ENCODE data around the gene ASB6. TPM values are rescaled to one million over a fixed set of nuclear protein-coding genes. Genes with fewer than 3 reads are reported as not detected.
A peak's percentile ranks its signal among the peaks of the same experiment; 100 is the strongest.
"Not testable (repeated sequence)": the region's sequence is repeated elsewhere in the genome, so short reads cannot be mapped to it uniquely, and the experiment has no call there.

ASB6 gene
- total RNA-seq, 2 experiments from 2014 or later: 24.1 to 26.6 TPM

DNA sequence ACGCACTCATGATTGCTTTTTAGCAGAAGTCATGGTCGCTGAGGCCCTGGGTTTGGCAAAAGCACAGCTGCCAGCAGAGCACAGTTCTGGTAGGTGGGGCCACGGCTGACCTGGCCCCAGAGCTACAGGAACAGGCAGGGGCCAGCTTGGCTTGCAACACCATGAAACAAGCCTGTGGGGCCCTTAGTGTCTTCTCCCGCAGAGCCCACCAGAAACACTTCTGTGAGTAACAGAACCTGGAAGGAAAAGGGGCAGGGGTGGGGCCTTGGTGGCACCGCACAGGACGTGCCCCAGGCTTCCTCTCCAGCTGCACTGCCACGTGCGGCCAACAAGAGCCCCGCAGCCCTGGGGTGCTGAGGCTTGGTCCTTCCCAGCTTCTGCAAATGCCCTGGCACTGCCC lies 4.8 kb downstream of the ASB6 start:
- peaks cover 28% of the 10 kb centered on the region for H3K36me3 Mint-ChIP-seq (ENCODE audit: low read depth)
- ChIA-PET POLR2A (no interaction called here), CTCF (interaction anchor here (2.5 kb wide), 1 partner anchor 13 kb away, joined by 13 read pairs; no protein-coding TSS in a partner anchor)
- H3K9me3 Mint-ChIP-seq: no peaks in the 10 kb centered on the region
- H3K4me1 Mint-ChIP-seq: peaks cover 20% of the 10 kb centered on the region
- no peak overlapping the region for H3K27ac Mint-ChIP-seq
- no peak overlapping the region for H3K4me3 Mint-ChIP-seq
- no peak for DNase-seq
- H3K27me3 Mint-ChIP-seq: no peaks in the 10 kb centered on the region

DNA sequence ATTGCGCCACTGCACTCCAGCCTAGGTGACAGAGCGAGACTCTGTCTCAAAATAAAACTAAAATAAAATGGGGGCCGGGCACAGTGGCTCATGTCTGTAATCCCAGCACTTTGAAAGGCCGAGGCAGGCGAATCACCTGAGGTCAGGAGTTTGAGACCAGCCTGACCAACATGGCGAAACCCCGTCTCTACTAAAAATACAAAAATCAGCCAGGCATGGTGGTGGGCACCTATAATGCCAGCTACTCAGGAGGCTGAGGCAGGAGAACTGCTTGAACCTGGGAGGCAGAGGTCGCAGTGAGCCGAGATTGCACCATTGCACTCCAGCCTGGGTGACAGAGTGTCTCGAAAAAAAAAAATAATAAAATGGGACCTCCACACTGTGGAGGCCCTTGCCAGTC lies 5.6 kb downstream of the ASB6 start:
- not testable (repeated sequence) for H3K9me3 Mint-ChIP-seq
- CTCF ChIA-PET: interaction anchor here (0.6 kb wide), 1 partner anchor 584 kb away, joined by 4 read pairs; no protein-coding TSS in a partner anchor

DNA sequence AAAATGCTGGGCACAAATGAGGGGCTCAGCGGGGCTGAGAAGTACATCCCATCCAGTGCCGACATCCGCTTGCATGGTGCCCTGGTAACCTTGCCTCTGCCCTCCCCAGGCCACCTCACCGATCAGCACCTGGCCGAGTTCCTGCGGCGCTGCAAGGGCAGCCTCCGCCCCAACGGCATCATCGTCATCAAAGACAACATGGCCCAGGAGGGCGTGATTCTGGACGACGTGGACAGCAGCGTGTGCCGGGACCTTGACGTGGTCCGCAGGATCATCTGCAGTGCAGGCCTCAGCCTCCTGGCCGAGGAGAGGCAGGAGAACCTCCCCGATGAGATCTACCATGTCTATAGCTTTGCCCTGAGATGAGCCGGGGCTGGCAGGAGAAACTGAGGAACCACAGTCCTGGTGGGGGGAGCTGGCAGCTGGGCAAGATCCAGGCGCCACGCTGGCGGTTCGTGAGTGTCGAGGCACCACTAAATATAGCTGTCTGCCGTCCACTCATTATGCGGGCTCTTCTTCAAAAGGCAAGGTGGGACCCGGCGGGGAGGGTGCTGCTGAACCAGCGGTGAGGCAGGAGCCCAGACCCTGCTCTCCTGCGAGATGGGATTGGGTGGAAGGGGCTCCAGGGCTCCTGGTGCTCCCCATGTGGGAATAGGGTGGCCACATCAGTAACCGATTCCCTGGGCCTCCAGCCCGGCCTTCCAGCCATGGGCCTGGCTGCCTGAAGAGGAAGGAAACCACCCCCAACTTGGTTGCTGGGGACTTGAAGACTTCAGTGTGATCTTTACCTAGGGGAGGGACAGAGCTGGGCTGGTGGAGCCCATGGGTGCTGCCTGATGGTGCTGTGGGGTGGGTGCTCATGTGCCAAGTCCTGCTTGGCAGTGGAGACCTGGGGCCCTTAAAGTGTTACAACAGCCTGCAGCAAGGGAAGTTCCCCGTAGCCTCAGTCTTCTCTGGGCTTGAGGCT lies 6.6 kb downstream of the ASB6 start:
- Mint-ChIP-seq H3K27me3 (no peaks in the 10 kb centered on the region), H3K9me3 (no peaks in the 10 kb centered on the region), H3K4me1 (peaks cover 25% of the 10 kb centered on the region), H3K4me3 (no peak overlapping the region), H3K36me3 (ENCODE audit: low read depth) (peaks cover 28% of the 10 kb centered on the region), H3K27ac (no peak overlapping the region)
- DNase-seq: no peak
- CTCF ChIA-PET: interaction anchor here (0.6 kb wide), 1 partner anchor 585 kb away, joined by 4 read pairs; no protein-coding TSS in a partner anchor
- POLR2A ChIA-PET: no interaction called here

More for the DNA sequence above, 5.6 kb downstream of the ASB6 start:
- POLR2A ChIA-PET, H3K27me3 Mint-ChIP-seq, H3K4me3 Mint-ChIP-seq, H3K27ac Mint-ChIP-seq, DNase-seq: not testable (repeated sequence)
- Mint-ChIP-seq H3K4me1 (peaks cover 25% of the 10 kb centered on the region), H3K36me3 (ENCODE audit: low read depth) (peaks cover 28% of the 10 kb centered on the region)

DNA sequence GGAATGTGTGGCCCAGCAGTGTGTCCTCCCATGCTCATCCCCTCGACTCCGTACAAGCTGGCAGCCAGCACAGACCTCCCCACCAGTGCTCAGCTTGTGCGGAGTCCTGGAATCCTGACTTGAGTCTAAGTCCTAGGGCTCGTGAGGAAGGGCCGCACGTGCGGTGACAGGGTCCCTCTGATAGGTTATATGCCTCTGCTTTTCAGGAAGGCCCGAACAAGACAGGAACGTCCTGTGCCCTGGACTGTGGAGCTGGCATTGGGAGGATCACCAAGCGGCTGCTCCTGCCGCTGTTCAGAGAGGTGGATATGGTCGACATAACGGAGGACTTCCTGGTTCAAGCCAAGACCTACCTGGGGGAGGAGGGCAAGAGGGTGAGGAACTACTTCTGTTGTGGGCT lies 8.1 kb downstream of the ASB6 start:
- Mint-ChIP-seq H3K27ac (no peak overlapping the region), H3K4me1 (peaks cover 29% of the 10 kb centered on the region), H3K36me3 (ENCODE audit: low read depth) (peaks cover 28% of the 10 kb centered on the region), H3K9me3 (no peaks in the 10 kb centered on the region), H3K4me3 (no peak overlapping the region), H3K27me3 (no peaks in the 10 kb centered on the region)
- ChIA-PET CTCF (interaction anchor here (0.6 kb wide), 1 partner anchor 9 kb away, joined by 3 read pairs; no protein-coding TSS in a partner anchor), POLR2A (no interaction called here)
- no peak for DNase-seq

DNA sequence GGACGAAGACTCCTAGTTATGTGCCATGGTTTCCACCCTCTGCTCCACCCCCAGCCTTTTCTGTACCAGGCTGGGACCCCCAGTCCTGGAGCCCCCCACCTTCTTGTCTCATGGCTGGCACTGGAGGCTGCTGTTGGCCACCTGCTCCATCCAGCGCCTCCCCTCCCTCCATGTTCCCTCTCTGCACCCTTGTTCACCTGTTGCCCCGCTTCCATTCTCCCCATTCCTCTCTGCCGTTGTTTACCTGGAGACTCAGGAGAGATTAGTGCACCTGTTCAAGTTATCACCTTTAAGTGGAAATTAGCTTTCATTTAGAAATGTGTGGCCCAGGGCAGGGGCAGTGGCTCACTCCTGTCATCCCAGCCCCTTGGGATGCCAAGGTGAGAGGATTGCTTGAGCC lies 8.7 kb downstream of the ASB6 start:
- Mint-ChIP-seq H3K27me3 (no peaks in the 10 kb centered on the region), H3K9me3 (no peaks in the 10 kb centered on the region), H3K27ac (no peak overlapping the region), H3K4me3 (no peak overlapping the region), H3K36me3 (ENCODE audit: low read depth) (peaks cover 25% of the 10 kb centered on the region), H3K4me1 (peaks cover 32% of the 10 kb centered on the region)
- CTCF ChIA-PET: interaction anchor here (0.6 kb wide), 1 partner anchor 9 kb away, joined by 3 read pairs; no protein-coding TSS in a partner anchor
- no peak for DNase-seq
- POLR2A ChIA-PET: no interaction called here

DNA sequence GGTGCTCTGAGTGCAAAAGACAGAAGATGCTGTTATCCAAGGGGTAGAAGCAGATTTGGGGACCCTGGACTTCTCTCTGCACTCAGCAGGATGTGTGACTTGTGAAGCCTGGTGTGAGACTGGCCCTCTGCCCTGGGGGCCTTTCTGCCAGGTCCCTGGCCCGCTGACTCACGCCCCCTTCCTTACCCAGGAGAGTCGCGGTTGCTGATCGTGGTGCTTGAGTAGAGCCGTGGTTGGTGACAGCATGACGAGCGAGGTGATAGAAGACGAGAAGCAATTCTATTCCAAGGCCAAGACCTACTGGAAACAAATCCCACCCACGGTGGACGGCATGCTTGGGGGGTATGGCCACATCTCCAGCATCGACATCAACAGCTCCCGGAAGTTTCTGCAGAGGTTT lies 9.5 kb downstream of the ASB6 start:
- peaks cover 26% of the 10 kb centered on the region for H3K36me3 Mint-ChIP-seq (ENCODE audit: low read depth)
- H3K27me3 Mint-ChIP-seq: no peaks in the 10 kb centered on the region
- ChIA-PET POLR2A (no interaction called here), CTCF (no interaction called here)
- H3K4me3 Mint-ChIP-seq: no peak overlapping the region
- no peak overlapping the region for H3K27ac Mint-ChIP-seq
- H3K9me3 Mint-ChIP-seq: no peaks in the 10 kb centered on the region
- no peak for DNase-seq
- H3K4me1 Mint-ChIP-seq: peaks cover 40% of the 10 kb centered on the region

DNA sequence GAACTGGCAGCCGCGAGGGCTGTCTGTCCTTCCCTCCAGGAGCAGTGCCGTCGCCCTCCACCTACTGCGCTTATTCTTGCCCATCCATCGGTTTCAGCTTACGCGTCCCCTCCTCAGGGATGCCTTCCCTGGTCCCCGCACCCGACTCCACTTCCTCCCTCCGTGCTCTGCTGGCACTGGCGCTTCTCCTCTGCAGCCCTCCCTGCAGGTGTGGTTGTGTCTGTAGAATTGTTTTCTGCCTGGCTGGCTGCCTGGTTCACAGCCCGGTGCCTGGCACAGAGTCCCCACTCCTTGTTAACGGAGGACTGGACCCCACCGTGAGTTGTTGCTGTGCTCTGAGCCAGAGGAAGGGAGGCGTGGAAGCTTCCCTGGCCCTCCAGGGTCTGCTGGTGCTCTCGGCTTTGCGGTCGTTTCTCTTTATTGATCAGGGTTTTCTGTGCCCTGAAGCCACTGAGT lies 10.2 kb downstream of the ASB6 start:
- Mint-ChIP-seq H3K4me1 (peaks cover 47% of the 10 kb centered on the region), H3K9me3 (no peaks in the 10 kb centered on the region), H3K4me3 (no peak overlapping the region), H3K27me3 (no peaks in the 10 kb centered on the region), H3K27ac (no peak overlapping the region), H3K36me3 (ENCODE audit: low read depth) (peaks cover 29% of the 10 kb centered on the region)
- DNase-seq: no peak
- ChIA-PET CTCF (interaction anchor here (2.1 kb wide), 1 partner anchor 10 kb away, joined by 7 read pairs; the partner anchor contains the start of gene ASB6), POLR2A (no interaction called here)

DNA sequence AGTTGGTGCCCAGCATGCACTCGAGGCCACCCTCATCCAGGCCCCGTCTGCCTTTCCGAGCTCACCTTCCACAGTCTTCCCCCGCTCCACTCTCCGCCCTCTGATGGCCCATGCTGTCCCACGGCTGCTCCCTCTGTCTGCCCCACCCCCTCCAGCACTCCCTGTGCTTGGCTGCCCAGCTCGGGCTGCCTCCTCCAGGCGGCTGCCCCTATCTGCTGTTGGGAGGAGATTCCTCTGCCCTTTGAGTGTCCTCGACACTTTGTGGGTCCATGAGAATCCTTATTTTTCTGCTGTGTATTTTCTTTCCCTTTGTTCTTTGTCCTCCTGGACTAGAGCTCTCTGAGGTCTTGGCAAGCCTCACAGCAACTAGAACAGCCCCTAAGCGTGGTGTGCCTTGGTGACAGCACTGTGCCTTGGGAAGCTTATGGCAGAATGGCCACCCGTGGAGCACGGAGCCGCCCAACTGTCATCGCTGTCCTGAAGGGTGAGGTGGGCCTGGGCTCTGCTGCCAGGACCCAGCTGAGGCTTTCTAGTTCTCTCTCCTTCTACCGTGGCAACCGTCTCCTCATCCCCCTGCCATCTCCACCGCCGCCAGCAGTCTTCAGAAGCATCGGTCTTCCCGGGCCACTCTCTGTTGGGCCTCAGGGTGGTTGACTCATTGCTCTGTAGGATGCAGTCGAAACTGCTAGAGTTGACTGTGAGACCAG lies 10.8 kb downstream of the ASB6 start:
- ChIA-PET CTCF (interaction anchor here (1.3 to 2.1 kb wide), 2 partner anchors 10 to 488 kb away, joined by 5 to 7 read pairs; partner anchors contain the start of gene ASB6), POLR2A (no interaction called here)
- peaks cover 29% of the 10 kb centered on the region for H3K36me3 Mint-ChIP-seq (ENCODE audit: low read depth)
- no peak overlapping the region for H3K4me3 Mint-ChIP-seq
- H3K27me3 Mint-ChIP-seq: no peaks in the 10 kb centered on the region
- H3K4me1 Mint-ChIP-seq: peaks cover 47% of the 10 kb centered on the region
- no peaks in the 10 kb centered on the region for H3K9me3 Mint-ChIP-seq
- DNase-seq: no peak
- no peak overlapping the region for H3K27ac Mint-ChIP-seq

DNA sequence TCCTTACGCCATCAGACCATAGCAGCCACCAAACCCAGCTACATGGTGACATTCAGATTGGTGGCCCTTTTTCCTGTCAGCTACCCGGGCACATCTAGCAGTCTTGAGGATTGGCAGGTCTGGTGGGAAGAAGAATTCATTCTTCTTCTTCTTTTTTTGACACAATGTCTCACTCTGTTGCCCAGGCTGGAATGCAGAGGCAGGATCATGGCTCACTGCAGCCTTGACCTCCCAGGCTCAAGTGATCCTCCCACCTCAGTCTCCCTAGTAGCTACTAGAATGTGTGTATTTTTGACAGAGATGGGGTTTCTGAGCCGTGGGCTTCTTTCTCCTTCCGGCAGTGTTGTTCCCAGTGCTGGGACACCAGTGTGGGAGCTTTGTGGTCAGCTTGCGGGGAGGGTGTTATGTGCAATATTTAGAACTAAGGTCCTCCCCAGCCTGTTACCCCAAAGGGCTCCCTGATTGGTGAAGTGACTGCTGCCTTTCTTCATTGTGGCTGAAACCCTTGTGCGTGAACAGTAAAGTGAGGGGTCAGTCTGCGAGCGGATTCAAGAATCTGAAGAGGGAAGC lies 12.6 kb downstream of the ASB6 start:
- Mint-ChIP-seq H3K36me3 (ENCODE audit: low read depth) (peaks cover 17% of the 10 kb centered on the region), H3K27me3 (no peaks in the 10 kb centered on the region), H3K27ac (no peak overlapping the region), H3K9me3 (no peaks in the 10 kb centered on the region), H3K4me1 (peaks cover 58% of the 10 kb centered on the region), H3K4me3 (no peak overlapping the region)
- CTCF ChIA-PET: interaction anchor here (0.6 to 2.1 kb wide), 5 partner anchors 10 to 486 kb away, joined by 3 to 7 read pairs (median 3); partner anchors contain the start of gene ASB6
- no peak for DNase-seq
- POLR2A ChIA-PET: no interaction called here

DNA sequence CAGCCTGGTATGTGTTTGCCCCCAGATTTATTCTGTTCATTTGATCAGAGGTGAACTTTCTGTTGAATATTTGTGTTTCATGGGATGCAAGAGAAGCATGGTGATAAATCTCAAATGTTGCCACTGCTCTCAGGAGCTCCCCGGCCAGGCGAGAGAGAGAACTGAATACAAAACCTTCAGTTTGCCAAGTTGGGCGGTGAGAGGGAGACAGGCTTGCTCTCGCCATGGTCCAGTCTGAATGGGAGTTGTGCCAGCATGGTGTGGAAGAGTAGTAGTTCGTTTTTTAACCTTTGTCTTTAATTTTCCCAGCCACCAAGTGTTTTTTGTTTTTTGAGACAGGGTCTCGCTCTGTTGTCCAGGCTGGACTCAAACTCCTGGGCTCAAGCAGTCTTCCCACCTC lies 13.2 kb downstream of the ASB6 start:
- CTCF ChIA-PET: interaction anchor here (0.6 to 1.9 kb wide), 4 partner anchors 10 to 486 kb away, joined by 3 to 5 read pairs (median 3); no protein-coding TSS in a partner anchor
- Mint-ChIP-seq H3K27me3 (no peaks in the 10 kb centered on the region), H3K4me1 (peaks cover 63% of the 10 kb centered on the region), H3K36me3 (ENCODE audit: low read depth) (peaks cover 13% of the 10 kb centered on the region), H3K9me3 (no peaks in the 10 kb centered on the region), H3K27ac (no peak overlapping the region), H3K4me3 (no peak overlapping the region)
- POLR2A ChIA-PET: no interaction called here
- no peak for DNase-seq

DNA sequence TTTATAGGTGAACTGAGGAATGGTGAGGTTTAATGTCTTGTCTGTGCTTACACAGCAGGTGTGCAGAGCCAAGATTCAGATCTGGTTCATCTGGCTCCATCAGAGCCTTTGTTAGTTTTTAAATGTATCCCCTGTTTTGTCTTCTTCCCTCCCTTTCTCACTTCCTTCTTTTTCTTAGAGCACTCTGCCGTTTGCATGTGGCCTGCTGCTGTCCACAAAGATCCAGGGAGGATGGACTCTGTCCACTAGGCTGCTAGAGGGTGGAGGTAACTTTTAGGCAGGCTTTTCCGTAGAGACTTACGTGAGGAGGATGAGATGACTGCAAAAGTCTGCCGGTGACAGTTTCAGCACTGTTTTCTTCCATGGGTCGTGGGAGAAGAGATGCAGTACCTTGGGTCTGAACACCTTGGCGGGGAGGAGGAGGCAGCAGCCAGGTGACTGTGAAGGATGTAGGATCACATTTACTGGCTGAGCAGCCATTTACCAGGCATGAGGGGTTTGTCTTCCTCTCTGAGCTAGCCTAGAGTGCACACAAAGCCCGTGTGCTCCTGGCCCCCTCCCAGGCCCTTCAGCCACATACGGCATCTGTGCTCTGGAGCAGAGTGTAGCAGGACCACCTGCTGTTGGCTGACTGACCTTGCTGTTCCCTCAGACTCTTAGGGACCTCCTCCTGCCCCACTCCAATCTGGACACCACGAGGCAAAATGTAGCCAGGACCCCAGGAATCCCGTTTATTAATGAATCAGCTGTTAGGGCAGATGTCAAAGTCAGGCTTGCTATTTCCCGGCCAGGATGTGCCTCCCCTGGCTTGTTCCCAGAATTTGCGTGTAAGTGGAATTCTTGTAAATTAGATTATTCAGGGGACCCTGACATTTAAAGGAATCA lies 14.2 kb downstream of the ASB6 start:
- H3K9me3 Mint-ChIP-seq: no peaks in the 10 kb centered on the region
- ChIA-PET CTCF (interaction anchor here (1.2 to 1.9 kb wide), 4 partner anchors 11 to 485 kb away, joined by 3 to 5 read pairs (median 4); no protein-coding TSS in a partner anchor), POLR2A (no interaction called here)
- H3K27ac Mint-ChIP-seq: peak overlapping the region; percentile 99
- peak overlapping the region; percentile 88 for H3K4me3 Mint-ChIP-seq
- no peaks in the 10 kb centered on the region for H3K27me3 Mint-ChIP-seq
- DNase-seq: no peak
- H3K4me1 Mint-ChIP-seq: peaks cover 63% of the 10 kb centered on the region
- peaks cover 10% of the 10 kb centered on the region for H3K36me3 Mint-ChIP-seq (ENCODE audit: low read depth)

Data from activated CD4-positive, alpha-beta T cell treated with anti-CD3 and anti-CD28 coated beads, Interleukin-2, amount 10 ng/mL, durations not matched to agents 7 days and 5 days (primary cell).